H1 (cell line): ENCODE data around the gene PTH2R. TPM values are rescaled to one million over a fixed set of nuclear protein-coding genes. Genes with fewer than 3 reads are reported as not detected.

Experiments used
- CTCF ChIA-PET: fragments of 300-600 bp; sonication (Branson Sonifier 250); formaldehyde crosslinking; loops from one replicate; lab custom pipeline; 2021; ENCODE audit not compliant: partially characterized antibody; lab: Charles Lee
- POLR2A ChIA-PET: fragments of 300-600 bp; sonication (Branson Sonifier 250); formaldehyde crosslinking; loops from one replicate; lab custom pipeline; 2021; ENCODE audit warnings: inconsistent platforms; ENCODE audit not compliant: partially characterized antibody; lab: Charles Lee
- DNase-seq, 2 experiments: peaks; one replicate each; pipeline versions ENCODE4 v3.0.0 to v3.0.0-alpha.2; 2010 to 2022; ENCODE audit warnings: low spot score in 2 of 2, low read depth in 1 of 2, mixed read lengths in 1 of 2
- FAIRE-seq: peaks from 2 replicates; lab custom pipeline; 2011; peaks lifted over from hg19 to GRCh38; lab: Jason Lieb, UNC
- H2AFZ ChIP-seq: 2 replicates; pipeline ENCODE4 v1.8.1; 2012; ENCODE audit warnings: low read length, inconsistent platforms
- H2AK5ac ChIP-seq: 2 replicates; pipeline ENCODE4 v1.6.1; 2013; ENCODE audit warnings: low read depth, low read length
- H2BK120ac ChIP-seq: replicated peaks from 2 replicates; pipeline ENCODE3; 2013; ENCODE audit warnings: low read depth, low read length, inconsistent platforms
- H2BK12ac ChIP-seq: 2 replicates; pipeline ENCODE4 v1.6.1; 2013; ENCODE audit warnings: low read depth, low read length
- H2BK15ac ChIP-seq: 2 replicates; pipeline ENCODE4 v1.6.1; 2013; ENCODE audit warnings: low read length
- H2BK20ac ChIP-seq: 2 replicates; pipeline ENCODE4 v1.6.1; 2013; ENCODE audit warnings: low read length
- H2BK5ac ChIP-seq: 2 replicates; pipeline ENCODE4 v1.6.1; 2013; ENCODE audit warnings: low read depth, low read length
- H3K14ac ChIP-seq: 2 replicates; pipeline ENCODE4 v1.6.1; 2013; ENCODE audit warnings: inconsistent platforms; ENCODE audit not compliant: insufficient read length
- H3K18ac ChIP-seq: 2 replicates; pipeline ENCODE4 v1.6.1; 2013; ENCODE audit warnings: low read length; ENCODE audit errors: extremely low read depth
- H3K23ac ChIP-seq: 2 replicates; pipeline ENCODE4 v1.6.1; 2013; ENCODE audit warnings: inconsistent platforms; ENCODE audit not compliant: insufficient read length
- H3K23me2 ChIP-seq: 2 replicates; pipeline ENCODE4 v1.6.1; 2013; ENCODE audit warnings: low read depth, low read length
- H3K27ac ChIP-seq: 2 replicates; pipeline ENCODE4 v1.6.1; 2011; ENCODE audit warnings: low read depth, low read length, inconsistent platforms
- H3K27me3 ChIP-seq, 4 experiments: replicated peaks in 1 of 4; 1 replicate in 1 of 4; 2 replicates in 3 of 4; pipeline versions ENCODE4 v1.6.1 to v1.8.1; 2011 to 2013; ENCODE audit warnings: low read length in 3 of 4, mild to moderate bottlenecking in 3 of 4, inconsistent platforms in 2 of 4, mixed read lengths in 2 of 4, moderate library complexity in 1 of 4; ENCODE audit not compliant: control insufficient read depth in 3 of 4, insufficient read depth in 3 of 4; ENCODE audit errors: extremely low read depth in 1 of 4
- H3K36me3 ChIP-seq, 4 experiments: 2 replicates each; pipeline versions ENCODE4 v1.6.1 to v1.8.1; 2011 to 2013; ENCODE audit warnings: mild to moderate bottlenecking in 4 of 4, low read length in 3 of 4, moderate library complexity in 2 of 4, control low read depth in 1 of 4, inconsistent platforms in 1 of 4; ENCODE audit not compliant: insufficient read depth in 4 of 4, control insufficient read depth in 2 of 4
- H3K4ac ChIP-seq: replicated peaks from 2 replicates; pipeline ENCODE3; 2013; ENCODE audit warnings: low read length, low read depth, mixed read lengths, inconsistent platforms; ENCODE audit not compliant: insufficient read length
- H3K4me1 ChIP-seq, 4 experiments: replicated peaks in 1 of 4; 1 replicate in 1 of 4; 2 replicates in 3 of 4; pipeline versions ENCODE4 v1.6.1 to v1.8.1; 2011 to 2013; ENCODE audit warnings: low read length in 3 of 4, inconsistent platforms in 2 of 4, mixed read lengths in 1 of 4; ENCODE audit not compliant: insufficient read depth in 4 of 4, control insufficient read depth in 3 of 4
- H3K4me2 ChIP-seq, 2 experiments: 2 replicates each; pipeline versions ENCODE4 v1.6.1 to v1.8.1; 2011 to 2013; ENCODE audit warnings: low read depth in 2 of 2, low read length in 2 of 2, control low read depth in 1 of 2, inconsistent platforms in 1 of 2, mild to moderate bottlenecking in 1 of 2; ENCODE audit not compliant: insufficient read depth in 1 of 2
- H3K4me3 ChIP-seq, 4 experiments: fragments of 200-600, 300-600 bp in 1 of 4; sonication (generic), shearing (Covaris generic), sonication (Bioruptor Twin) in 1 of 4; 2 replicates each; pipeline versions ENCODE4 v1.5.1 to v1.8.1; 2011 to 2016; ENCODE audit warnings: low read length in 4 of 4, low read depth in 3 of 4, control low read depth in 2 of 4, inconsistent platforms in 2 of 4, mild to moderate bottlenecking in 2 of 4, mixed read lengths in 1 of 4, moderate library complexity in 1 of 4; ENCODE audit not compliant: insufficient read depth in 2 of 4; ENCODE audit errors: extremely low read depth in 1 of 4
- H3K56ac ChIP-seq: replicated peaks from 2 replicates; pipeline ENCODE3; 2013; ENCODE audit warnings: low read depth, mild to moderate bottlenecking, mixed read lengths, low read length, inconsistent platforms; ENCODE audit not compliant: insufficient read length
- H3K79me1 ChIP-seq: 2 replicates; pipeline ENCODE4 v1.6.1; 2013; ENCODE audit warnings: low read depth, low read length, control low read depth
- H3K79me2 ChIP-seq, 2 experiments: 2 replicates each; pipeline versions ENCODE4 v1.6.1 to v1.8.1; 2012 to 2013; ENCODE audit warnings: low read length in 2 of 2, mild to moderate bottlenecking in 2 of 2, inconsistent platforms in 1 of 2; ENCODE audit not compliant: insufficient read depth in 2 of 2, control insufficient read depth in 1 of 2
- H3K9ac ChIP-seq, 4 experiments: replicated peaks in 1 of 4; 1 replicate in 1 of 4; 2 replicates in 3 of 4; pipeline versions ENCODE4 v1.6.1 to v1.8.1; 2011 to 2013; ENCODE audit warnings: low read depth in 3 of 4, low read length in 3 of 4, control low read depth in 2 of 4, mild to moderate bottlenecking in 2 of 4, moderate library complexity in 2 of 4, inconsistent platforms in 1 of 4; ENCODE audit errors: extremely low read depth in 1 of 4
- H3K9me3 ChIP-seq, 2 experiments: 2 replicates each; pipeline versions ENCODE4 v1.6.1 to v1.8.1; 2012 to 2013; ENCODE audit warnings: mild to moderate bottlenecking in 2 of 2, moderate library complexity in 2 of 2, control low read depth in 1 of 2, inconsistent platforms in 1 of 2, low read depth in 1 of 2, low read length in 1 of 2, mixed read lengths in 1 of 2; ENCODE audit not compliant: insufficient read depth in 2 of 2
- H4K20me1 ChIP-seq, 2 experiments: replicated peaks in 1 of 2; 2 replicates each; pipeline versions ENCODE3 to v1.8.1; 2011 to 2013; ENCODE audit warnings: inconsistent platforms in 2 of 2, low read length in 2 of 2, mild to moderate bottlenecking in 1 of 2; ENCODE audit not compliant: insufficient read depth in 2 of 2, control insufficient read depth in 1 of 2
- H4K5ac ChIP-seq: 2 replicates; pipeline ENCODE4 v1.6.1; 2013; ENCODE audit warnings: low read length, low read depth, mixed read lengths, inconsistent platforms; ENCODE audit not compliant: insufficient read length
- H4K8ac ChIP-seq: 2 replicates; pipeline ENCODE4 v1.8.0; 2013; ENCODE audit warnings: mild to moderate bottlenecking, moderate library complexity, low read length, inconsistent platforms; ENCODE audit not compliant: insufficient read depth; ENCODE audit errors: extremely low read depth
- H4K91ac ChIP-seq: replicated peaks from 2 replicates; pipeline ENCODE3; 2013; ENCODE audit warnings: low read length, mixed read lengths, inconsistent platforms; ENCODE audit not compliant: insufficient read length
- CTCF ChIP-seq, 3 experiments: IDR thresholded peaks; 1 replicate in 2 of 3; 2 replicates in 1 of 3; pipeline versions ENCODE4 v1.5.1 to v1.6.1; 2011; ENCODE audit warnings: low read length in 3 of 3, mild to moderate bottlenecking in 3 of 3, inconsistent platforms in 2 of 3, low read depth in 1 of 3, moderate library complexity in 1 of 3; ENCODE audit not compliant: insufficient read depth in 1 of 3; ENCODE audit errors: control extremely low read depth in 1 of 3
- JUN ChIP-seq: IDR thresholded peaks from 2 replicates; pipeline ENCODE4 v1.6.1; 2011; ENCODE audit warnings: low read depth, mild to moderate bottlenecking, improper control_type of control experiment, low read length
- RBBP5 ChIP-seq: IDR thresholded peaks from 2 replicates; pipeline ENCODE4 v1.7.1; 2012; ENCODE audit warnings: low read depth, mild to moderate bottlenecking, inconsistent platforms, low read length, moderate library complexity, borderline replicate concordance
- TCF12 ChIP-seq: IDR thresholded peaks from 2 replicates; pipeline ENCODE4 v1.6.1; 2011; ENCODE audit warnings: low read depth, mild to moderate bottlenecking, low read length
- YY1 ChIP-seq: IDR thresholded peaks from 2 replicates; pipeline ENCODE4 v1.6.1; 2011; ENCODE audit warnings: low read depth, mild to moderate bottlenecking, low read length
- ZNF274 ChIP-seq: IDR thresholded peaks from 2 replicates; pipeline ENCODE4 v1.7.0; 2012; ENCODE audit warnings: low read length, borderline replicate concordance; ENCODE audit errors: extremely low read depth
- WGBS, 2 experiments: shearing (Covaris generic) in 1 of 2; methylation state at CpG; one replicate each; pipeline versions ENCODE4 v1.1.6 to v1.1.7; 2013 to 2015; ENCODE audit warnings: low lambda C conversion rate in 2 of 2, mixed read lengths in 2 of 2, inconsistent platforms in 1 of 2, low coverage in 1 of 2, missing lambda C conversion rate in 1 of 2; ENCODE audit not compliant: insufficient replicate concordance in 2 of 2, insufficient coverage in 1 of 2, insufficient read length in 1 of 2; ENCODE audit errors: extremely low coverage in 1 of 2, missing lambda C conversion rate in 1 of 2; 5-methylcytosine and 5-hydroxymethylcytosine counted together
- polyA plus RNA-seq, 7 experiments: library from polyadenylated mRNA; depleted of rRNA in 3 of 7; stranded (reverse) in 5 of 7; unstranded in 2 of 7; fragments of >200 nt in 5 of 7; fragments of 200-250 nt in 2 of 7; gene quantifications; 1 replicate in 5 of 7; 2 replicates in 1 of 7; 4 replicates in 1 of 7; pipeline versions ENCODE4 v1.2.1 to v1.2.3, GENCODE V29; 2011 to 2013; ENCODE audit warnings: missing spikeins in 2 of 7, mixed read lengths in 2 of 7
- total RNA-seq: library from RNA; stranded (reverse); fragmentation: NEBNext Ultra II Directional; extraction: Animal tissue kit (Norgen Biotek cat#: 25700); gene quantifications from 2 replicates; pipeline ENCODE4 v1.2.1, GENCODE V29; 2021

PTH2R gene
- total and polyA plus RNA-seq, 2 of the 8 experiments (the other 6 are each of a cell fraction or from before 2014, with no cell fraction given) = 0.19 to 0.38 TPM

GRCh38 chr2:208463721-208464120 lies 57.1 kb downstream of the PTH2R start:
- no peak overlapping the region for H3K18ac ChIP-seq
- TF ChIP-seq ZNF274 (no peak), TCF12 (no peak), JUN (no peak), YY1 (no peak), RBBP5 (no peak), CTCF (IDR thresholded peaks at IDR 0.05; ENCODE audit: control extremely low read depth in 1 of 3, insufficient read depth in 1 of 3, low read depth in 1 of 3, low read length in 3 of 3) (no peak)

More at GRCh38 chr2:208463721-208464120, 57.1 kb downstream of the PTH2R start:
- H3K4ac ChIP-seq = no peak overlapping the region
- ChIA-PET POLR2A (no interaction called here), CTCF (interaction anchor here (1.4 to 1.5 kb wide), 3 partner anchors 12 to 234 kb away, joined by 3 to 5 read pairs (median 4); no protein-coding TSS in a partner anchor)
- H3K79me2 ChIP-seq = no peaks in the 10 kb centered on the region
- no peak overlapping the region for H4K5ac ChIP-seq
- no peak overlapping the region for H3K56ac ChIP-seq
- H2BK15ac ChIP-seq = no peak overlapping the region
- no peak for FAIRE-seq
- no peak overlapping the region for H2BK12ac ChIP-seq
- no peak overlapping the region for H2AK5ac ChIP-seq
- no peak overlapping the region for H3K23ac ChIP-seq
- no peaks in the 10 kb centered on the region for H3K79me1 ChIP-seq
- no peak overlapping the region for H2BK120ac ChIP-seq
- H3K27ac ChIP-seq = no peak overlapping the region
- H4K91ac ChIP-seq = no peak overlapping the region
- H3K9ac ChIP-seq = no peak overlapping the region
- H3K23me2 ChIP-seq = no peaks in the 10 kb centered on the region
- H4K20me1 ChIP-seq = no peaks in the 10 kb centered on the region
- H3K9me3 ChIP-seq = no peaks in the 10 kb centered on the region
- WGBS, 2 experiments = 74% methylated on average over 3 of the region's 3 CpGs; no CpG with 5 or more reads in 1 of the 2 experiments
- H2BK5ac ChIP-seq = no peak overlapping the region
- no peaks in the 10 kb centered on the region for H3K4me1 ChIP-seq
- no peak overlapping the region for H3K14ac ChIP-seq
- no peak overlapping the region for H3K4me3 ChIP-seq
- no peak overlapping the region for H3K4me2 ChIP-seq
- no peak overlapping the region for H2AFZ ChIP-seq
- H3K27me3 ChIP-seq = peaks cover 0 to 3% (median 0%) of the 10 kb centered on the region in 4 experiments; a peak in 2 of 7 replicates
- H2BK20ac ChIP-seq = no peak overlapping the region
- no peaks in the 10 kb centered on the region; a peak in 1 of 8 replicates for H3K36me3 ChIP-seq
- H4K8ac ChIP-seq = no peak overlapping the region
- no peak for DNase-seq
